Chondrocyte (in vitro differentiated cells): ENCODE measurements around the gene GOLGA6L4. TPM values are rescaled to one million over a fixed set of nuclear protein-coding genes. Genes with fewer than 3 reads are reported as not detected.
A peak's percentile ranks its signal among the peaks of the same experiment; 100 is the strongest.
"Not testable (repeated sequence)": the region's sequence is repeated elsewhere in the genome, so short reads cannot be mapped to it uniquely, and the experiment has no call there.

Experiments
- DNase-seq: peaks from one replicate; pipeline ENCODE4 v3.0.0; 2021; ENCODE audit warnings: mixed read lengths, low spot score
- H3K27ac Mint-ChIP-seq: one replicate; pipeline ENCODE4 v1.8.0; 2021; ENCODE audit warnings: mild to moderate bottlenecking, moderate library complexity, mixed read lengths; ENCODE audit not compliant: unreplicated experiment
- H3K27me3 Mint-ChIP-seq: 2 replicates; pipeline ENCODE4 v1.8.0; 2021; ENCODE audit warnings: low read depth, mixed read lengths
- H3K36me3 Mint-ChIP-seq: 2 replicates; pipeline ENCODE4 v1.8.0; 2021; ENCODE audit warnings: low read depth, mixed read lengths
- H3K4me1 Mint-ChIP-seq: 2 replicates; pipeline ENCODE4 v1.8.0; 2021; ENCODE audit warnings: low read depth, mild to moderate bottlenecking, mixed read lengths
- H3K4me3 Mint-ChIP-seq: one replicate; pipeline ENCODE4 v1.8.0; 2021; ENCODE audit warnings: mild to moderate bottlenecking, moderate library complexity, mixed read lengths; ENCODE audit not compliant: unreplicated experiment
- H3K9me3 Mint-ChIP-seq: 2 replicates; pipeline ENCODE4 v1.8.0; 2021; ENCODE audit warnings: low read depth, mixed read lengths
- long read RNA-seq: library from polyadenylated mRNA; stranded (forward); transcript quantifications from one replicate; pipeline ENCODE4 v2.0.0, GENCODE V29; 2021
- total RNA-seq: library from RNA; stranded (reverse); gene quantifications from 3 replicates; pipeline ENCODE4 v1.2.1, GENCODE V29; 2021
- TF ChIP-seq, protein P1 (sequence below): fragments of 200-600 bp; sonication (generic); IDR thresholded peaks from 2 replicates; pipeline ENCODE4 v1.5.0; 2021; ENCODE audit warnings: antibody characterized with exemption, mild to moderate bottlenecking, moderate library complexity

GOLGA6L4 gene, protein sequence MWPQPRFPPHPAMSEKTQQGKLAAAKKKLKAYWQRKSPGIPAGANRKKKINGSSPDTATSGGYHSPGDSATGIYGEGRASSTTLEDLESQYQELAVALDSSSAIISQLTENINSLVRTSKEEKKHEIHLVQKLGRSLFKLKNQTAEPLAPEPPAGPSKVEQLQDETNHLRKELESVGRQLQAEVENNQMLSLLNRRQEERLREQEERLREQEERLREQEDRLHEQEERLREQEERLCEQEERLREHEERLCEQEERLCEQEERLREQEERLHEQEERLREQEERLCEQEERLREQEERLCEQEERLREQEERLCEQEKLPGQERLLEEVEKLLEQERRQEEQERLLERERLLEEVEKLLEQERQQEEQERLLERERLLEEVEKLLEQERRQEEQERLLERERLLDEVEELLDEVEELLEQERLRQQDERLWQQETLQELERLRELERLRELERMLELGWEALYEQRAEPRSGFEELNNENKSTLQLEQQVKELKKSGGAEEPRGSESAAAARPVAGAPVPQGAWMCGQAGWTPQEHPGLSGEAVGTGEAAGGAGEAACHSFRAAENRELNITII
- total RNA-seq, result 3.4 to 6.8 TPM (median 6.2 TPM) in 3 replicates
- long read RNA-seq, result 0 reads

DNA sequence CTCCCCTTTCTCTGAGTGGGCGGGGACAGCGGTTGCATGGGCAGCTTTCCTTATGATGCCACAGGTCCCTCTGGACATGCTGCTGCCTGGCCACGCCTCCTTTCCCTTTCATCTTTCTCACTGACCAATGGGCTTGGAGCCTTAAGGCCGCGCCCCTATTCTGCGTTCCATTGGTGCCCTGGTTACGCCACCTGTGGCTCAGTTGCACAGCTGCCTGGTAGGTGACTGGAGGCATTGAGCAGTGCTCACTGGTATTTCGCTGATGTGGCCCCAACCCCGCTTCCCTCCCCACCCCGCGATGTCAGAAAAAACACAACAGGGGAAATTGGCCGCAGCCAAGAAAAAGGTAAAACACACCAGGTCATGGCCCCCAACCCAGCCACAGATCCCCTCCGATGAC is at the start of gene GOLGA6L4:
GOLGA6L4 (plus strand) TSS at position 201 of the 400 bp plus-strand sequence; CDS start at position 263, 62 bp downstream.
- H3K4me1 Mint-ChIP-seq, H3K27me3 Mint-ChIP-seq, H3K9me3 Mint-ChIP-seq, DNase-seq, H3K4me3 Mint-ChIP-seq, H3K27ac Mint-ChIP-seq, H3K36me3 Mint-ChIP-seq: not testable (repeated sequence)

DNA sequence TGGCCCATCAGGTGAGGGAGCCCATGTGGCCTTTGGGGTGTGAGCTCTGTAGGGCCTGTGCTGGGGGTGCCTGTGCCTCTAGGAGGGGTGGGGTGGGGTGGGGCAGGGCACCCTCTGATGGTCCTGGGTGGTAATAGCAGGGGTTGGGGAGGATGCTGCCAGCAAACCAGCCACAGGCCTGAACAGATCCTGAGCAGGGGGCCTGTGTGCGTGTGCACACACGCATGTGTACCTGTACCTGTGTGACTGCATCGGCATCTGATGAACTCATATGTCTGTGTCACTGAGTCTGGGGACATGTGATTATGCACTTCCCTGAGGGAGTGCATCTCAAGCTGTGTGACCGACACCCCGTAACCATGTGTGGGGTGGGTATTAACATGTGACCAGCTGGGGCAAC is 42.6 kb upstream of the GOLGA6L4 start:
- not testable (repeated sequence) for H3K27me3 Mint-ChIP-seq, DNase-seq, H3K9me3 Mint-ChIP-seq, H3K27ac Mint-ChIP-seq, H3K4me3 Mint-ChIP-seq, H3K36me3 Mint-ChIP-seq, H3K4me1 Mint-ChIP-seq

DNA sequence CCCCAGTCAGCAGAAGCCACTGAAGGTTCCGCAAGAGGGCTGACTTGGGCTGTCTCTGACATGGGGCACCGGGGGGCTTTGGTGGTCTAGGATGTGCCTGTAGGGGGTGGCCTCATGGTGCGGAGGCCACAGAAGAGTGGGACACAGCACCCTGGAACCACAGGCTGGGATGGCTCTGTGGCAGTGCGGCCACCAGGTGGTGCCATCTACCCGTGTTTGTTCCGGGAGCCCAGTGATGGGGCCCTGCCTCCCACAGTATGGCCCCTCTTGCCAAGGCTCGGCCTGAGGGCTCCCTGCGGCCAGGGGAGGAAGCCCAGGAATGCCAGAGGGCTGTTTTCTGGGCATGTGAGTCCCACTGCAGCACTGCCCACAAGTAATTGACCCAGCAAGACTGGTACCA is 40.0 kb upstream of the GOLGA6L4 start:
- H3K27ac Mint-ChIP-seq, H3K9me3 Mint-ChIP-seq, DNase-seq, H3K4me1 Mint-ChIP-seq, H3K36me3 Mint-ChIP-seq, H3K27me3 Mint-ChIP-seq, H3K4me3 Mint-ChIP-seq: not testable (repeated sequence)

DNA sequence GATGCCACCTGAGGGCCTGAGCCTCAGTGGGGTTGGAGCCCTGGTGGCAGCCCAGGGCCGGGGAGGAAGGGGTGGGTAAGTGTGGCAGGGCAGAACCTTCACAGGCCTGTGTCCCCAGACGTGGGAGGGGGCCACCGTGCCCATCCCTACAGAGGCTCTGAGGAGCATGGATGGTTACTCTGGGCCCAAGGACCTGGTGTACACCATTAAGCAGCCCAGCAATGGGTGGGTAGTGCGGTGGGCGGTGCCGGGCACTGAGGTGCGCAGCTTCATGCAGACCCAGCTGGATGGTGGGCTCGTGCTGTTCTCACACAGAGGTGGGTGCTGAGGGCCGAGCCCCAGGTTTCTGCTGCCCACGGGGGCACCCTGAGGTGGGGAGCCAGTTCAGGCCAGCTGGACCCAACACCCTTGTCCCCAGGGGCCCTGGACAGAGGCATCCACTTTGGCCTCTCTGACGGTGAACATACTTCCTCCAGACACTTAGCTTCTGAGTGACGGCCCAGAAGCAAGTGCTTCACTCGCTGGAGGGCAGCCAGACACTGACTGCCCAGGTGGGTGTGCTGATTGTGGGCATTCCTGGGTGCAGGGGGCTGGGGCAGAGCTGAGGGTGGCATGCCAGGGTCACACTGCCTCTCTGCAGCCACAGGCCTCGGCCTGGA is 38.9 kb upstream of the GOLGA6L4 start:
- not testable (repeated sequence) for H3K4me1 Mint-ChIP-seq, H3K36me3 Mint-ChIP-seq, H3K27me3 Mint-ChIP-seq

DNA sequence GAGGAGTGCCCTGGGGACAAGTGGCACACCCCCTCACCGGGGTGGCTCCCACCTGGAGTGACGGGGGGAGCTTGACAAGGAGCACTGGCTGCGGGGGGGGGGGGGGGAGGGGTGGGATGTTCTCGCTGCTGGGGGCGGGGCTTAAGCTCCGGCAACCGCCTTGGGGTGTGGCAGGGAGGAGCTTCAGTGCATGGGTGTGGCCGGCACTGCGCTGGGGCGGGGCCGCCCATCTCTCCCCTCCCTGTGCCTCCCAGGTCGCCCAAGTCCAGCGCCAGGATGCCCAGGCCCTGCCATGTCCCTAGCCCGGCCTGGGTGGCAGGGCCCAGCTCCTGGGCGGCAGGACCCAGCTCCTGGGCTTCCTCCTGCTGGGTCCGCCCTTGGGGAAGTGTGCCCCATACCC is 35.7 kb upstream of the GOLGA6L4 start:
- DNase-seq, H3K4me1 Mint-ChIP-seq, H3K36me3 Mint-ChIP-seq, H3K27me3 Mint-ChIP-seq, H3K9me3 Mint-ChIP-seq, H3K27ac Mint-ChIP-seq, H3K4me3 Mint-ChIP-seq: not testable (repeated sequence)

More for the DNA sequence above, 38.9 kb upstream of the GOLGA6L4 start:
- not testable (repeated sequence) for H3K27ac Mint-ChIP-seq, H3K9me3 Mint-ChIP-seq, H3K4me3 Mint-ChIP-seq, DNase-seq

DNA sequence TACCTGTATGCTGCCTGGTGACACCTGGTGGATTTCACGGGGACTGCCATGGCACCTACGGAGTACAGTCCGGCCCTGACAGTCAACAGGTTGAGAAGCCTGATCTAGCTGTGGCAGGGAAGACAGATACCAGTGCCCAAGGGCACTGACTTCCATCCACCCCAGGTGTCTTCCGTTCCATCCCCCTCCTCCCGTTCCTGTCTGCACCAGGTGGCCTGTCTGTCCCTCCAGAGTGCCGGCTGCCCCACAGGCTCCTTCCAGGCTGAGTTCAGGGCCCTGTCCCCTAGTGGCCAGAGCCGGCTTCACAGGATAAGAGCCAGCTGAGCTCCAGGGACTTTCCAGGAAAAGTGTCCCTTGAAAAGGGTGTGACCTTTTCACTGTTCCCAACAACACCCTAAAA is 10.9 kb downstream of the GOLGA6L4 start:
- H3K4me3 Mint-ChIP-seq, H3K4me1 Mint-ChIP-seq, H3K36me3 Mint-ChIP-seq, H3K27ac Mint-ChIP-seq, H3K9me3 Mint-ChIP-seq, H3K27me3 Mint-ChIP-seq, DNase-seq: not testable (repeated sequence)
- TF ChIP-seq, protein P1, sequence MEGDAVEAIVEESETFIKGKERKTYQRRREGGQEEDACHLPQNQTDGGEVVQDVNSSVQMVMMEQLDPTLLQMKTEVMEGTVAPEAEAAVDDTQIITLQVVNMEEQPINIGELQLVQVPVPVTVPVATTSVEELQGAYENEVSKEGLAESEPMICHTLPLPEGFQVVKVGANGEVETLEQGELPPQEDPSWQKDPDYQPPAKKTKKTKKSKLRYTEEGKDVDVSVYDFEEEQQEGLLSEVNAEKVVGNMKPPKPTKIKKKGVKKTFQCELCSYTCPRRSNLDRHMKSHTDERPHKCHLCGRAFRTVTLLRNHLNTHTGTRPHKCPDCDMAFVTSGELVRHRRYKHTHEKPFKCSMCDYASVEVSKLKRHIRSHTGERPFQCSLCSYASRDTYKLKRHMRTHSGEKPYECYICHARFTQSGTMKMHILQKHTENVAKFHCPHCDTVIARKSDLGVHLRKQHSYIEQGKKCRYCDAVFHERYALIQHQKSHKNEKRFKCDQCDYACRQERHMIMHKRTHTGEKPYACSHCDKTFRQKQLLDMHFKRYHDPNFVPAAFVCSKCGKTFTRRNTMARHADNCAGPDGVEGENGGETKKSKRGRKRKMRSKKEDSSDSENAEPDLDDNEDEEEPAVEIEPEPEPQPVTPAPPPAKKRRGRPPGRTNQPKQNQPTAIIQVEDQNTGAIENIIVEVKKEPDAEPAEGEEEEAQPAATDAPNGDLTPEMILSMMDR, result peak; percentile 53
